Mesothelial cell of epicardium (in vitro differentiated cells): ENCODE results near the gene ABCG1. TPM values are rescaled to one million over a fixed set of nuclear protein-coding genes. Genes with fewer than 3 reads are reported as not detected.
"Not testable (repeated sequence)": the region's sequence is repeated elsewhere in the genome, so short reads cannot be mapped to it uniquely, and the experiment has no call there.

Experiments used
- DNase-seq, 2 experiments: peaks; one replicate each; pipeline ENCODE4 v3.0.0; 2021; ENCODE audit warnings: low spot score in 2 of 2; ENCODE audit not compliant: unreplicated experiment in 2 of 2
- H3K27ac Mint-ChIP-seq: 2 replicates; pipeline ENCODE4 v1.8.0; 2021; ENCODE audit warnings: mixed read lengths
- H3K27me3 Mint-ChIP-seq: 2 replicates; pipeline ENCODE4 v1.8.0; 2021; ENCODE audit warnings: low read depth, mixed read lengths
- H3K36me3 Mint-ChIP-seq: 2 replicates; pipeline ENCODE4 v1.8.0; 2021; ENCODE audit warnings: mixed read lengths
- H3K4me1 Mint-ChIP-seq: 2 replicates; pipeline ENCODE4 v1.8.0; 2021; ENCODE audit warnings: mixed read lengths
- H3K4me3 Mint-ChIP-seq: 2 replicates; pipeline ENCODE4 v1.8.0; 2021; ENCODE audit warnings: mild to moderate bottlenecking, moderate library complexity, mixed read lengths
- H3K9me3 Mint-ChIP-seq: 2 replicates; pipeline ENCODE4 v1.8.0; 2021; ENCODE audit warnings: mixed read lengths
- CTCF ChIP-seq: fragments of 200-600 bp; sonication (generic); IDR thresholded peaks from one replicate; pipeline ENCODE4 v1.5.0; 2021; ENCODE audit warnings: antibody characterized with exemption; ENCODE audit not compliant: unreplicated experiment
- total RNA-seq: library from RNA; stranded (reverse); gene quantifications from 3 replicates; pipeline ENCODE4 v1.2.1, GENCODE V29; 2021

Gene ABCG1
- total RNA-seq, 1 donor from 2014 or later = 4.4 TPM

- TF ChIP-seq CTCF = no peak
- Mint-ChIP-seq H3K4me1 (peaks cover 8% of the 10 kb centered on the region), H3K36me3 (no peaks in the 10 kb centered on the region), H3K27me3 (peaks cover 32% of the 10 kb centered on the region), H3K4me3 (no peak overlapping the region), H3K9me3 (no peaks in the 10 kb centered on the region), H3K27ac (no peak overlapping the region)
- DNase-seq = no peak
Observed at GRCh38 chr21:42175110-42175710, 43.7 kb upstream of the ABCG1 start.

GRCh38 chr21:42176859-42177258, 42.1 kb upstream of the ABCG1 start:
- H3K4me1 Mint-ChIP-seq = no peaks in the 10 kb centered on the region
- TF ChIP-seq CTCF = no peak
- DNase-seq = no peak
- no peaks in the 10 kb centered on the region for H3K9me3 Mint-ChIP-seq
- no peaks in the 10 kb centered on the region for H3K36me3 Mint-ChIP-seq
- H3K4me3 Mint-ChIP-seq = no peak overlapping the region
- H3K27me3 Mint-ChIP-seq = peaks cover 37% of the 10 kb centered on the region
- H3K27ac Mint-ChIP-seq = no peak overlapping the region

GRCh38 chr21:42179316-42179715, 39.6 kb upstream of the ABCG1 start:
- no peak overlapping the region for H3K27ac Mint-ChIP-seq
- no peaks in the 10 kb centered on the region for H3K36me3 Mint-ChIP-seq
- TF ChIP-seq CTCF = no peak
- H3K9me3 Mint-ChIP-seq = no peaks in the 10 kb centered on the region
- no peak overlapping the region for H3K4me3 Mint-ChIP-seq
- H3K4me1 Mint-ChIP-seq = no peaks in the 10 kb centered on the region
- peaks cover 37% of the 10 kb centered on the region for H3K27me3 Mint-ChIP-seq
- DNase-seq = no peak

DNA sequence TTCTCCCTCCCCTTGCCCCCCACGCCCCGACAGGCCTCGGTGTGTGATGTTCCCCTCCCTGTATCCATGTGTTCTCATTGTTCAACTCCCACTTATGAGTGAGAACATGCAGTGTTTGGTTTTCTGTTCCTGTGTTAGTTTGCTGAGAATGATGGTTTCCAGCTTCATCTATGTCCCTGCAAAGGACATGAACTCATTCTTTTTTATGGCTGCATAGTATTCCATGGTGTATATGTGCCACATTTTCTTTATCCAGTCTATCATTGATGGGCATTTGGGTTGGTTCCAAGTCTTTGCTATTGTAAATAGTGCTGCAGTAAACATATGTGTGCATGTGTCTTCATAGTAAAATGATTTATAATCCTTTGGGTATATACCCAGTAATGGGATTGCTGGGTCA, 38.9 kb upstream of the ABCG1 start:
- DNase-seq, H3K4me1 Mint-ChIP-seq, H3K27ac Mint-ChIP-seq, H3K9me3 Mint-ChIP-seq, H3K36me3 Mint-ChIP-seq, H3K4me3 Mint-ChIP-seq: not testable (repeated sequence)
- H3K27me3 Mint-ChIP-seq = peaks cover 37% of the 10 kb centered on the region

GRCh38 chr21:42182713-42183371, 36.1 kb upstream of the ABCG1 start:
- no peak for TF ChIP-seq CTCF
- H3K27me3 Mint-ChIP-seq = peaks cover 18% of the 10 kb centered on the region
- DNase-seq = no peak
- H3K36me3 Mint-ChIP-seq = no peaks in the 10 kb centered on the region
- no peak overlapping the region for H3K4me3 Mint-ChIP-seq
- H3K27ac Mint-ChIP-seq = no peak overlapping the region
- H3K4me1 Mint-ChIP-seq = no peaks in the 10 kb centered on the region
- H3K9me3 Mint-ChIP-seq = peaks cover 15% of the 10 kb centered on the region

DNA sequence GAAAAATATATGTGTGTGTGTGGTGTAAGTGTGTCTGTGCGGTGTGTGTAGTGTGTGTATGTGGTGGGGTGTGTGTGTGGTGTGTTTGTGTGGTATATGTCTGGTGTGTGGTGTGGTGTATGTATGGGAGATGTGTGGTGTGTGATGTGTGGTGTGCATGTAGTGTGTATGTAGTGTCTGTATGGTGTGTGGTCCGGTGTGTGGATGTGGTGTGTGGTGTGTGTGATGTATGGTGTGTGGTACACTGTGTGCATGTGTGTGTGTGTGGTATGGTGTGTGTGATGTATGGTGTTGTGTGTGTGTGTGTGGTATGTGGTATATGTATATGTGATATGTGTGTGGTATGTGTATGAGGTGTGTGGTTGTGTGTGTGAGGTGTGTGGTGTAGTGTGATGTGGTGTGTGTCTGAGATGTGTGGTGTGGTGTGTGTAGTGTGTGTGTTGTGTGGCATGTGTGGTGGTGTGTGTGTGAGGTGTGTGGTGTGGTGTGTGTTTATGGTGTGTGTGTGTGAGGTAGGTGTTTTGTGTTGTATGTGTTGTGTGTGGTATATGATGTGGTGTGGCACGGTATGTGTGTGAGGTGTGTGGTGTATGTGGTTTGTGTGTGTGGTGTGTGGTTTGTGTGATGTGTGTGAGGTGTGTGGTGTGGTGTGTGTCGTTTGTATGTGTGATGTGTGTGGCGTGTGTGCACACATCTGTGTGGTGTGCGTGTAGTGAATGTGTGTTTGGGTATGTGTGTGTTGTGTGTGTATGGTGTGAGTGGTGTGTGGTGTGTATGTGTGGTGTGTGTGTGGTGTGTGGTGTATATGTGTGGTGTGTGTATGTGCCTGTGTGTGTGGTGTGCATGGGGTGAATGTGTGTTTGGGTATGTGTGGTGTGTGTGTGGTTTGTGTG, 35.3 kb upstream of the ABCG1 start:
- no peak for DNase-seq
- Mint-ChIP-seq H3K27ac (no peak overlapping the region), H3K9me3 (peaks cover 15% of the 10 kb centered on the region), H3K27me3 (peaks cover 11% of the 10 kb centered on the region), H3K36me3 (no peaks in the 10 kb centered on the region), H3K4me1 (no peaks in the 10 kb centered on the region), H3K4me3 (no peak overlapping the region)
- no peak for TF ChIP-seq CTCF
